Measurements from ENCODE around the gene KCNB1. TPM values are rescaled to one million over a fixed set of nuclear protein-coding genes. Genes with fewer than 3 reads are reported as not detected.
"Not testable (repeated sequence)": the region's sequence is repeated elsewhere in the genome, so short reads cannot be mapped to it uniquely, and the experiment has no call there.

KCNB1 gene
- total RNA-seq, 1 experiment from 2014 or later: 0.09 TPM

DNA sequence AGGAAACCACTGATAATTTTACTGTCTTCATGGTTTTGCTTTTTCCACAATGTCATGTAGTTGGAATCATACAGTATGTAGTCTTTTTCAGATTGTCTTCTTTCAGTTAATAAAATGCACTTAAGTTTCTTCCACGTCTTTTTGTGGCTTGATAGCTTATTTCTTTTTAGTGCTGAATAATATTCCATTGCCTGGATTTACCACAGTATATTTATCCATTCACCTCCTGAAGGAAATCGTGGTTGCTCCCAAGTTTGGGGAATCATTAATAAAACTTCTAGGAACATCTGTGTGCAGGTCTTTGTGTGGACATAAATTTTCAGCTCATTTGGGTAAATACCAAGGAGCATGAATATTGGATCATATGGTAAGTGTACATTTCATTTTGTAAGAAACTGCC is 165.8 kb downstream of the KCNB1 start:
- Mint-ChIP-seq H3K27me3 (ENCODE audit: insufficient read depth, unreplicated experiment) (peaks cover 7% of the 10 kb centered on the region), H3K4me3 (ENCODE audit: unreplicated experiment) (no peak overlapping the region), H3K36me3 (ENCODE audit: insufficient read depth, unreplicated experiment) (no peaks in the 10 kb centered on the region), H3K9me3 (ENCODE audit: unreplicated experiment) (no peaks in the 10 kb centered on the region), H3K27ac (ENCODE audit: unreplicated experiment) (no peak overlapping the region), H3K4me1 (ENCODE audit: low read depth, unreplicated experiment) (no peaks in the 10 kb centered on the region)
- Histone ChIP-seq H3K4me3 (ENCODE audit: low read depth, low read length) (no peak overlapping the region), H3K27me3 (replicated peaks; ENCODE audit: control insufficient read depth, insufficient read depth, low read length) (no peaks in the 10 kb centered on the region), H3K4me1 (no peaks in the 10 kb centered on the region), H3K9me3 (no peaks in the 10 kb centered on the region), H3K36me3 (ENCODE audit: control insufficient read depth, insufficient read depth, low read length) (no peaks in the 10 kb centered on the region)
- POLR2A ChIA-PET: no interaction called here
- DNase-seq: no peak
- TF ChIP-seq, protein P1, sequence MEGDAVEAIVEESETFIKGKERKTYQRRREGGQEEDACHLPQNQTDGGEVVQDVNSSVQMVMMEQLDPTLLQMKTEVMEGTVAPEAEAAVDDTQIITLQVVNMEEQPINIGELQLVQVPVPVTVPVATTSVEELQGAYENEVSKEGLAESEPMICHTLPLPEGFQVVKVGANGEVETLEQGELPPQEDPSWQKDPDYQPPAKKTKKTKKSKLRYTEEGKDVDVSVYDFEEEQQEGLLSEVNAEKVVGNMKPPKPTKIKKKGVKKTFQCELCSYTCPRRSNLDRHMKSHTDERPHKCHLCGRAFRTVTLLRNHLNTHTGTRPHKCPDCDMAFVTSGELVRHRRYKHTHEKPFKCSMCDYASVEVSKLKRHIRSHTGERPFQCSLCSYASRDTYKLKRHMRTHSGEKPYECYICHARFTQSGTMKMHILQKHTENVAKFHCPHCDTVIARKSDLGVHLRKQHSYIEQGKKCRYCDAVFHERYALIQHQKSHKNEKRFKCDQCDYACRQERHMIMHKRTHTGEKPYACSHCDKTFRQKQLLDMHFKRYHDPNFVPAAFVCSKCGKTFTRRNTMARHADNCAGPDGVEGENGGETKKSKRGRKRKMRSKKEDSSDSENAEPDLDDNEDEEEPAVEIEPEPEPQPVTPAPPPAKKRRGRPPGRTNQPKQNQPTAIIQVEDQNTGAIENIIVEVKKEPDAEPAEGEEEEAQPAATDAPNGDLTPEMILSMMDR (IDR thresholded peaks at IDR 0.05; ENCODE audit: insufficient read depth in 1 of 2, low read depth in 1 of 2, low read length in 1 of 2, severe bottlenecking in 1 of 2, unreplicated experiment in 1 of 2): no peak
- CTCF ChIA-PET: interaction anchor here (0.6 kb wide), 1 partner anchor 72 kb away, joined by 3 read pairs; no protein-coding TSS in a partner anchor
- BruUV-seq (replicated peaks): no TSS peak
- intact Hi-C loops (cut with micrococcal nuclease; ENCODE audit: unreplicated experiment): no loop called here

DNA sequence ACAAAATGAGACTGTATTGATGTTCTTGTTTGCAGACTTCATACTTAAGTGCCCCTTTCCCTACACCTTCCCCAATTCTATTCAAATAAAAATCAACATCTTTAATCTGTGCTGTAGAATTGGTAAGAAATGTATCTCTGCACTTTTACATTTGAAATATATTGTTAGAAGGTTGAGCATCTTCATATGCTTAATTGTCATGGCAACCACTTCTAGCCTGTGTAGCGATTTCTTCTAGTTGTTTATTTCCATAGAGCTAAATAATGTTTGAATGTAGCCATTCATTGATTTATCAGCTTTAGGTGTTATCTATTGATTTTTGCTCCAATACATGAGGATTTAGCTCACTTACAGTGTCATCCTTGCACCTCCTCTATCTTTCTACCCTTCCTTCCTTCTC is 166.9 kb downstream of the KCNB1 start:
- H3K27me3 Mint-ChIP-seq (ENCODE audit: insufficient read depth, unreplicated experiment): peaks cover 7% of the 10 kb centered on the region
- no peaks in the 10 kb centered on the region for H3K27me3 ChIP-seq (replicated peaks; ENCODE audit: control insufficient read depth, insufficient read depth, low read length)

DNA sequence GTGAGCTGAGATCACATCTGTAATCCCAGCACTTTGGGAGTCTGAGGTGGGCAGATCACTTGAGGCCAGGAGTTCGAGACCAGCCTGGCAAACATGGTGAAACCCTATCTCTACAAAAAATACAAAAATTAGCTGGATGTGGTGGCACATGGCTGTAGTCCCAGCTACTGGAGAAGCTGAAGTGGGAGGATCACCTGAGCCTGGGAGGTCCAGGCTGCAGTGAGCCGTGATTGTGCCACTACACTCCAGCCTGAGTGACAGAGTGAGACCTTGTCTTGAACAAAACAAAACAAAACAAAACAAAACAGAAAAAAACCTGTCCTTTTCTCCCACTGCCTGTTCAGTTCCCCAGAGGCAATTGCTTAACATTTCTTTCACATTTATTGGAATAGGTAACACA is 168.4 kb downstream of the KCNB1 start:
- DNase-seq; H3K9me3 Mint-ChIP-seq (ENCODE audit: unreplicated experiment); BruUV-seq (replicated peaks); H3K27me3 ChIP-seq (replicated peaks; ENCODE audit: control insufficient read depth, insufficient read depth, low read length); H3K36me3 ChIP-seq (ENCODE audit: control insufficient read depth, insufficient read depth, low read length); H3K4me3 ChIP-seq (ENCODE audit: low read depth, low read length); H3K36me3 Mint-ChIP-seq (ENCODE audit: insufficient read depth, unreplicated experiment); H3K4me1 Mint-ChIP-seq (ENCODE audit: low read depth, unreplicated experiment); H3K9me3 ChIP-seq; H3K4me3 Mint-ChIP-seq (ENCODE audit: unreplicated experiment); H3K4me1 ChIP-seq; H3K27me3 Mint-ChIP-seq (ENCODE audit: insufficient read depth, unreplicated experiment); intact Hi-C loops (cut with micrococcal nuclease; ENCODE audit: unreplicated experiment); POLR2A ChIA-PET; H3K27ac Mint-ChIP-seq (ENCODE audit: unreplicated experiment): not testable (repeated sequence)
- CTCF ChIA-PET: interaction anchor here (1.2 kb wide), 1 partner anchor 68 kb away, joined by 6 read pairs; no protein-coding TSS in a partner anchor

More for the DNA sequence above, 166.9 kb downstream of the KCNB1 start:
- BruUV-seq (replicated peaks): no TSS peak
- CTCF ChIA-PET: interaction anchor here (0.6 kb wide), 1 partner anchor 14 kb away, joined by 4 read pairs; no protein-coding TSS in a partner anchor
- H3K4me1 ChIP-seq: no peaks in the 10 kb centered on the region
- Mint-ChIP-seq H3K9me3 (ENCODE audit: unreplicated experiment) (no peaks in the 10 kb centered on the region), H3K4me3 (ENCODE audit: unreplicated experiment) (no peak overlapping the region), H3K36me3 (ENCODE audit: insufficient read depth, unreplicated experiment) (no peaks in the 10 kb centered on the region), H3K4me1 (ENCODE audit: low read depth, unreplicated experiment) (peaks cover 7% of the 10 kb centered on the region), H3K27ac (ENCODE audit: unreplicated experiment) (no peak overlapping the region)
- no peaks in the 10 kb centered on the region for H3K36me3 ChIP-seq (ENCODE audit: control insufficient read depth, insufficient read depth, low read length)
- intact Hi-C loops (cut with micrococcal nuclease; ENCODE audit: unreplicated experiment): no loop called here
- TF ChIP-seq, protein P1 (IDR thresholded peaks at IDR 0.05; ENCODE audit: insufficient read depth in 1 of 2, low read depth in 1 of 2, low read length in 1 of 2, severe bottlenecking in 1 of 2, unreplicated experiment in 1 of 2): no peak
- POLR2A ChIA-PET: no interaction called here
- H3K9me3 ChIP-seq: no peaks in the 10 kb centered on the region
- H3K4me3 ChIP-seq (ENCODE audit: low read depth, low read length): no peak overlapping the region
- DNase-seq: no peak

Other genes with a start within 250 kb of the KCNB1 start
- gene ZNFX1, start 204.6 kb downstream of the KCNB1 start, total RNA-seq (2022): 34.0 and 34.7 TPM in 2 replicates
- gene PTGIS, start 85.5 kb upstream of the KCNB1 start, total RNA-seq (2022): 1.9 and 2.7 TPM in 2 replicates
- 65.0 and 67.1 TPM in 2 replicates for gene B4GALT5, start 231.2 kb upstream of the KCNB1 start, total RNA-seq (2022)

Measured in Caco-2 (cell line).